Measurements from ENCODE around the gene TMEM187.

TMEM187 gene

GRCh38 chrX:153928846-153929245 is 43.7 kb upstream of the TMEM187 start:
- H3K9ac ChIP-seq (ENCODE audit: low read depth, low read length), result no peak overlapping the region
- peak overlapping the region; percentile 83 for H3K4me2 ChIP-seq (ENCODE audit: low read length)
- H3K9me3 ChIP-seq (replicated peaks; ENCODE audit: low read length), result no peaks in the 10 kb centered on the region
- no peaks in the 10 kb centered on the region for H3K27me3 ChIP-seq (ENCODE audit: control insufficient read depth, insufficient read depth, low read length)
- no peak overlapping the region for H3K4me3 ChIP-seq (ENCODE audit: low read length)
- peaks cover 35% of the 10 kb centered on the region for H3K4me1 ChIP-seq (ENCODE audit: control insufficient read depth, insufficient read depth, low read length)
- peaks cover 34% of the 10 kb centered on the region for H3K36me3 ChIP-seq (ENCODE audit: insufficient read depth, low read length)

DNA sequence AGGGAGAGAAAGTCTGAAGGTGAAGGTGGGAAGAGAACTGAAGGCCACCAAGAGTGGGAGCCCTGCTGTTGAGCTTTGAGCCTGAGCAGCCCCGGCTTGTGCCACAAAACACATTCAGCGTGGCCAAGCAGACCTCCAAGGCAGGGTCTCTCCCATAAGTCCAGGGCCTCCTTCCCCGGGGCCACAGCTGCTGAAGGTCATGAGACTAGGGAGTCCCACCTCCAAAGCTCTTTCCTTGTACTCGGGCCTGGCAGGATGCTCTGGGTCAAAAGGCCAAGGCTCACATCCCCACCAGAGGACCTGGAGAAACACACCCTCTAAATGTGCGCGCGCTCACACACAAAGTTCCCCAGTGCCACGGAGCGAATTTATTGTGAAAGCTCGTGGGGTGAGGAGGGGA is 43.0 kb upstream of the TMEM187 start:
- Histone ChIP-seq H3K36me3 (ENCODE audit: insufficient read depth, low read length) (peaks cover 34% of the 10 kb centered on the region), H3K9me3 (replicated peaks; ENCODE audit: low read length) (no peaks in the 10 kb centered on the region), H3K9ac (ENCODE audit: low read depth, low read length) (no peak overlapping the region), H3K4me2 (ENCODE audit: low read length) (no peak overlapping the region), H3K4me3 (ENCODE audit: low read length) (no peak overlapping the region), H3K4me1 (ENCODE audit: control insufficient read depth, insufficient read depth, low read length) (peaks cover 37% of the 10 kb centered on the region), H3K27me3 (ENCODE audit: control insufficient read depth, insufficient read depth, low read length) (no peaks in the 10 kb centered on the region)

- Histone ChIP-seq H3K36me3 (ENCODE audit: insufficient read depth, low read length) (peaks cover 34% of the 10 kb centered on the region), H3K27me3 (ENCODE audit: control insufficient read depth, insufficient read depth, low read length) (no peaks in the 10 kb centered on the region), H3K4me3 (ENCODE audit: low read length) (no peak overlapping the region), H3K9ac (ENCODE audit: low read depth, low read length) (no peak overlapping the region), H3K4me1 (ENCODE audit: control insufficient read depth, insufficient read depth, low read length) (peaks cover 37% of the 10 kb centered on the region), H3K4me2 (ENCODE audit: low read length) (no peak overlapping the region), H3K9me3 (replicated peaks; ENCODE audit: low read length) (no peaks in the 10 kb centered on the region)
Measured at GRCh38 chrX:153930011-153930910, 42.3 kb upstream of the TMEM187 start.

GRCh38 chrX:153931151-153931550 is 41.4 kb upstream of the TMEM187 start:
- H3K4me2 ChIP-seq (ENCODE audit: low read length), result no peak overlapping the region
- no peak overlapping the region for H3K9ac ChIP-seq (ENCODE audit: low read depth, low read length)
- no peaks in the 10 kb centered on the region for H3K9me3 ChIP-seq (replicated peaks; ENCODE audit: low read length)

GRCh38 chrX:153931748-153932147 is 40.8 kb upstream of the TMEM187 start:
- Histone ChIP-seq H3K4me2 (ENCODE audit: low read length) (no peak overlapping the region), H3K27me3 (ENCODE audit: control insufficient read depth, insufficient read depth, low read length) (no peaks in the 10 kb centered on the region), H3K9ac (ENCODE audit: low read depth, low read length) (no peak overlapping the region), H3K4me1 (ENCODE audit: control insufficient read depth, insufficient read depth, low read length) (peaks cover 34% of the 10 kb centered on the region), H3K36me3 (ENCODE audit: insufficient read depth, low read length) (peaks cover 34% of the 10 kb centered on the region), H3K4me3 (ENCODE audit: low read length) (no peak overlapping the region), H3K9me3 (replicated peaks; ENCODE audit: low read length) (no peaks in the 10 kb centered on the region)

More at GRCh38 chrX:153931151-153931550, 41.4 kb upstream of the TMEM187 start:
- Histone ChIP-seq H3K27me3 (ENCODE audit: control insufficient read depth, insufficient read depth, low read length) (no peaks in the 10 kb centered on the region), H3K4me3 (ENCODE audit: low read length) (no peak overlapping the region), H3K4me1 (ENCODE audit: control insufficient read depth, insufficient read depth, low read length) (peaks cover 40% of the 10 kb centered on the region), H3K36me3 (ENCODE audit: insufficient read depth, low read length) (peaks cover 34% of the 10 kb centered on the region)

DNA sequence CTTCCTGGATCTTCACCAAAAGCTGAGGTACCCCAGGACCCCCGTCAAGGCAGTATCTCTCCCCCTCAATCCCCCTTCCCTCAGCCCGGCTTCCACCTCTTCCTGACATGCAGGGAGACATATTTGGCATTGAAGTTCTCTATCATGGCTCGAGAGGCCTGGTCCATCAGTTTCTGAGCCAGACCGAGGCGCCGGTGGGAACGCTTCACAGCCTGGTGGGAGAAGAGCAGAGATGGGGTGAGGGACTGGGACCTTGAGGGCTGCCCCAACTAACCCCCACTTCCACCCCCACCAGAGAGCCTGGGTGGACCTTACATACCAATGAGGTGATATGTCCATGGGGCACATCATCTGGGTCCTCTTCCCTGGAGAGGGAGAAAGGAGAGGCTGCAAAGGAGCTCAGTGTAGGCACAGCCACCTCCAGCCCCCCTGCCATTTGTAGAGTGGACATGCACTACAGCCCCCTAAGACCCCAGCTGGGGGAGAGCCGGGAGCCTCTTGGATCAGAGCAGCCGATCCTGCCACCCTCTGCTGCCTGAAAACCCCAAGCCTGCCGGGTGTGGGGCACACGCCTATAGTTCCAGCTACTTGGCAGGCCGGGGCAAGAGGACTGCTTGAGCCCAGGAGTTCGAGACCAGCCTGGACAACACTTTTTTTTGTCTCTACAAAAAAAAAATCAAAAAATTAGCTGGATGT is 40.2 kb upstream of the TMEM187 start:
- Histone ChIP-seq H3K9ac (ENCODE audit: low read depth, low read length) (no peak overlapping the region), H3K4me3 (ENCODE audit: low read length) (no peak overlapping the region), H3K4me1 (ENCODE audit: control insufficient read depth, insufficient read depth, low read length) (peaks cover 28% of the 10 kb centered on the region), H3K36me3 (ENCODE audit: insufficient read depth, low read length) (peaks cover 34% of the 10 kb centered on the region), H3K27me3 (ENCODE audit: control insufficient read depth, insufficient read depth, low read length) (no peaks in the 10 kb centered on the region), H3K4me2 (ENCODE audit: low read length) (no peak overlapping the region), H3K9me3 (replicated peaks; ENCODE audit: low read length) (no peaks in the 10 kb centered on the region)

DNA sequence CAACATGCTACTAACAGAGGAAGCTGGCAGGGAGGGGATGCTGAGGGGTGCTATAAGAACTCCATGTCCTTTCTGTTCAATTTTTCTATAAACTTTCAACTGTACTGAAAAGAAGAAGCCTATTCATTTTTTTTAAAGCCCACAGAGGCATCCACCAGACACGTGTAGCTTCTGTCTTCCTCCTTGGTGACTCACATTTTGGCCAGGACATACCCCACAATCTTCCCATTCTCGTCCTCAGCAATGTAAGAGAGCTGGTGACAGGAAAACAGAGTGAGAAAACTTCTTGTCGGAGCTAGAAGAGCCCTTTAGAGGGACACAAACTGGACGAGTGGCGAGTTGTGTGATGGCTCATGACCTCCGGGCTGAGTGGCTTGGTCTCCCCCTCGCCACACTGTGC is 38.8 kb upstream of the TMEM187 start:
- Histone ChIP-seq H3K27me3 (ENCODE audit: control insufficient read depth, insufficient read depth, low read length) (no peaks in the 10 kb centered on the region), H3K4me1 (ENCODE audit: control insufficient read depth, insufficient read depth, low read length) (peaks cover 21% of the 10 kb centered on the region), H3K9ac (ENCODE audit: low read depth, low read length) (peak overlapping the region; percentile 86), H3K9me3 (replicated peaks; ENCODE audit: low read length) (no peaks in the 10 kb centered on the region), H3K4me3 (ENCODE audit: low read length) (peak overlapping the region; percentile 81), H3K4me2 (ENCODE audit: low read length) (peak overlapping the region; percentile 95), H3K36me3 (ENCODE audit: insufficient read depth, low read length) (peaks cover 34% of the 10 kb centered on the region)

DNA sequence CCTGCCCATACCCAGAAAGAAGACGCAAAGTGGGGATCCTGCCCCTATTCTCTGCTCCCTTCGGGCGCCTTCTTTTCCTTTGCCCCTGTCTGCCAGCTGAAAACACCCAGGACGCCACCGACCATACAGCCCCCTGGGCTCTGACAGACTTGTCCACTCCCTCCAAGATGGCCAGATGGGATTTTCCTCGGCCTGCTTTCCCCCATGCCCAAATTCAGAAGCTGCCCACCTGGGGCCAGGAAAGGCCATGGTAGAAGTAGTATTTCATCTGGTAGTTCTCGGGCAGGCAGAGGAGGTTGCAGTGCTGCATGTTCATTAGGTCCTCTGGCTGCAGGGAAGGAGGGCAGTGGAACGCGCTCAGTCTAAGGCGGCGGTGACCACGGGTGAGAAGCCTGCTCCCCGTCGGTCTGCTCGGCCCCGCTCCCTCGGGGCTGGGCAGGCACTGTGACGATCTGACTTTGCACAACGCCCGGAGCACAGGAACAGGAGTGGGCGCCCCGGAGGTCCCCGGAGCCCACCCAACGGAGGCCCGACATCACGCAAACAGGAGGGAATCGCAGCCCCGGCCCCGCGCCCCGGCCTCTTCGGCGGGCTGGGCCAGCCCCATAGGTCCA is 38.3 kb upstream of the TMEM187 start:
- Histone ChIP-seq H3K4me3 (ENCODE audit: low read length) (peak overlapping the region; percentile 81), H3K9me3 (replicated peaks; ENCODE audit: low read length) (no peaks in the 10 kb centered on the region), H3K27me3 (ENCODE audit: control insufficient read depth, insufficient read depth, low read length) (no peaks in the 10 kb centered on the region), H3K36me3 (ENCODE audit: insufficient read depth, low read length) (peaks cover 31% of the 10 kb centered on the region), H3K4me1 (ENCODE audit: control insufficient read depth, insufficient read depth, low read length) (peaks cover 15% of the 10 kb centered on the region), H3K9ac (ENCODE audit: low read depth, low read length) (peak overlapping the region; percentile 86), H3K4me2 (ENCODE audit: low read length) (peak overlapping the region; percentile 95)

GRCh38 chrX:153934762-153935325 is 37.7 kb upstream of the TMEM187 start, which contains the start of gene NAA10:
Gene NAA10, minus strand, starts transcription at chrX:153935037. Its CDS starts 133 bp downstream, at chrX:153934904.
- Histone ChIP-seq H3K9ac (ENCODE audit: low read depth, low read length) (peak within 1 kb of the TSS; percentile 86), H3K9me3 (replicated peaks; ENCODE audit: low read length) (no peaks in the 10 kb centered on the region), H3K4me3 (ENCODE audit: low read length) (peak within 1 kb of the TSS; percentile 81), H3K36me3 (ENCODE audit: insufficient read depth, low read length) (peaks cover 26% of the 10 kb centered on the region), H3K27me3 (ENCODE audit: control insufficient read depth, insufficient read depth, low read length) (no peaks in the 10 kb centered on the region), H3K4me1 (ENCODE audit: control insufficient read depth, insufficient read depth, low read length) (peaks cover 14% of the 10 kb centered on the region), H3K4me2 (ENCODE audit: low read length) (peak within 1 kb of the TSS; percentile 95)

- Histone ChIP-seq H3K9me3 (replicated peaks; ENCODE audit: low read length) (no peaks in the 10 kb centered on the region), H3K4me3 (ENCODE audit: low read length) (peak overlapping the region; percentile 81), H3K27me3 (ENCODE audit: control insufficient read depth, insufficient read depth, low read length) (no peaks in the 10 kb centered on the region), H3K4me2 (ENCODE audit: low read length) (peak overlapping the region; percentile 79), H3K36me3 (ENCODE audit: insufficient read depth, low read length) (peaks cover 20% of the 10 kb centered on the region), H3K9ac (ENCODE audit: low read depth, low read length) (no peak overlapping the region), H3K4me1 (ENCODE audit: control insufficient read depth, insufficient read depth, low read length) (peaks cover 14% of the 10 kb centered on the region)
Measured at GRCh38 chrX:153935326-153935851, 37.2 kb upstream of the TMEM187 start.

DNA sequence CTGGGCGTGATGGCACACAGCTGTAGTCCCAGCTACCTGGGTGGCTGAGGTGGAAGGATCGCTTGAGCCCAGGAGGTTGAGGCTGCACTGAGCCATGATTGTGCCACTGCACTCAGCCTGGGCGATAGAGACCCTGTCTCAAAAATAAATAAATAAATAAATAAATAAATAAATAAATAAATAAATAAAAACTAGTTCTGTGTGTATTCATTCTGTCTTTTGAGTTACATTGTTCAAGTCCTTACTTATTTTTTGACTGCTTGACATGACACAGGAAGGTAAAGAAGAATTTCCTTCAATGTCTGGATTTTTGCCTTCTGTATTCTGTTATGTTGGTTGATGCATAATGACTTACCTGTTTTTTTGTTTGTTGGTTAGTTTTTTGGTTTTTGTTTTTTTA is 35.5 kb upstream of the TMEM187 start:
- Histone ChIP-seq H3K36me3 (ENCODE audit: insufficient read depth, low read length) (peaks cover 6% of the 10 kb centered on the region), H3K4me2 (ENCODE audit: low read length) (no peak overlapping the region), H3K4me1 (ENCODE audit: control insufficient read depth, insufficient read depth, low read length) (peaks cover 14% of the 10 kb centered on the region), H3K9ac (ENCODE audit: low read depth, low read length) (no peak overlapping the region), H3K4me3 (ENCODE audit: low read length) (no peak overlapping the region), H3K27me3 (ENCODE audit: control insufficient read depth, insufficient read depth, low read length) (no peaks in the 10 kb centered on the region), H3K9me3 (replicated peaks; ENCODE audit: low read length) (no peaks in the 10 kb centered on the region)
